HG02798 (cell line): ENCODE results near the gene SAA4.
"Not testable (repeated sequence)": the region's sequence is repeated elsewhere in the genome, so short reads cannot be mapped to it uniquely, and the experiment has no call there.

Experiments used
- ATAC-seq: cut with Tn5 transposase; IDR thresholded peaks from one replicate; pipeline ENCODE4 v1.9.1; 2021; ENCODE audit warnings: mild to moderate bottlenecking; ENCODE audit not compliant: unreplicated experiment, poor library complexity

The SAA4 gene, protein sequence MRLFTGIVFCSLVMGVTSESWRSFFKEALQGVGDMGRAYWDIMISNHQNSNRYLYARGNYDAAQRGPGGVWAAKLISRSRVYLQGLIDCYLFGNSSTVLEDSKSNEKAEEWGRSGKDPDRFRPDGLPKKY

DNA sequence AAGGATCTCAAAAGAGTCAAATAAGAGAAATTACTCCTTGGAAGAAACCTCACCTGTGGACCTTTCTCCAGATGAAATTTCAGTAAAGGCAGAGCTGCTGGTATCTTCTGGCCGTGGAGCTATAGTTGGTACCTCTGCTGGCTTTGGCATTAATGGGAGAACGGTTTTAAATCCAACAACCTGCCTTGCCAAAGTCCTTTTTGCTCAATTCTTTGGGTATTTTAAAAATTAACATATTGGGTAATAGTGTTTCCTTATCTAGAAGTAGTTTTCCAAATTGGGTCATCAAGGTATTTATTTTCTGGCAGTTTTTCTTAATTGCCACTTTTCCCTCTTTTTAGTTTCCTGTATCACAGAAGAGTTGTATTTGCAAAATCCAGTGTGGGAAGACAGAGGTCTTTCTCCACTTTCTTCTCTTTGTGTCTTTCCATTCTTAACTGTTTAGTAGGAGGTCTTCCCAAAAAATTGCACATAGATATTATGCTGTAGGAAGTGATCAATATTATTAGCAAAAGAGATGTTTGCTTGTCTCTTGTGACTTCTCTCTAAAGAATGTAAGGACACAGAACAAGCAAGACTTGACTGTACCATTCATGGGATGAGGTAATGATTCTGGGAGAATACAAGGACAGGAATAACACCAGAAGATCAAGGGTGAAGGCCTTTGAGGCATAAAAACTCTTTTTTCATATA is at the start of gene SAA4:
Gene SAA4, minus strand, starts transcription at position 139 of the 693 bp plus-strand sequence. CDS start 876 bp downstream, outside the sequence.
- ATAC-seq: no peak

DNA sequence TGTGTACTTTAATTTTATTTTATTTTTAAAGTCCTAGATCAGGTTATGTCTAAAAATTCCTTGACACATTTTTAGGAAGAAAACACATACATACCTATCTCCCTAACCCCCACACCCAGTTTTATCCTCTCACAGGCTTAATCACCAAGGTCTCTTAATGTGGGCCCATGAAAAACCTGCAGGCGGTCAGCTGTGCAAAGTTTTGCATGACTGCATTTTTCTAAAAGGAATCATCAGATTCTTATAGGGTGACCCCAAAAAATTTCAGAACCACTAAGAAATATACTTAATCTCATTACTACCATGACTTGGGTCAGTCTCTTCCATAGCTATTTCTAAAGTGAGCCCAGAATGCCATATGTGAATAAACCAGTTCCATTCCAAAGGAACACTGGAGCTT is 49.2 kb upstream of the SAA4 start:
- no peak for ATAC-seq

GRCh38 chr11:18282626-18283025 is 46.0 kb upstream of the SAA4 start:
- ATAC-seq: no peak

DNA sequence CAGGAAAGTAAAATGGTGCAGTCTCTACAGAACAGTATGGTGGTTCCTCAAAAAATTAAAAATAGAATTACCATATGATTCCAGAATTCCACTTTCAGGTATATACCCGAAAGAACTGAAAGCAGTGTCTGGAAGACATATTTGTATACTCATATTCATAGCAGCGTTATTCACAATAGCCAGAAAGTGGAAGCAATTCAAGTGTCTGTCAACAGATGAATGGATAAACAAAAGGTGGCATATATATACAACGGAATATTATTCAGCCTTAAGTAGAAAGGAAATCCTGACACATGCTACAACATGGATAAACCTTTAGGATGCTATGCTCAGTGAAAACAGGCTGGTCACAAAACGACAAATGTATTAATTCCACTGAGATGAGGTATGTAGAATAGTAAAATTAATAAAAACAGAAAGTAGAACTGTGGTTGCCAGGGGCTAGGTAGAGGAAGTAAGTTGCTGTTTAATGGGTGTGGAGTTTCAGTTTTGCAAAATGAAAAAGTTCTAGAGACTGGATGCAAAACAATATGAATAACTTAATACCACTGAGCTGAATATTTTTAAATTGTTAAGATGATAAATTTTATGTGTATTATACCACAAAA is 43.9 kb upstream of the SAA4 start:
- peak; percentile 92 for ATAC-seq

GRCh38 chr11:18277565-18278271 is 41.1 kb upstream of the SAA4 start:
- ATAC-seq: no peak

DNA sequence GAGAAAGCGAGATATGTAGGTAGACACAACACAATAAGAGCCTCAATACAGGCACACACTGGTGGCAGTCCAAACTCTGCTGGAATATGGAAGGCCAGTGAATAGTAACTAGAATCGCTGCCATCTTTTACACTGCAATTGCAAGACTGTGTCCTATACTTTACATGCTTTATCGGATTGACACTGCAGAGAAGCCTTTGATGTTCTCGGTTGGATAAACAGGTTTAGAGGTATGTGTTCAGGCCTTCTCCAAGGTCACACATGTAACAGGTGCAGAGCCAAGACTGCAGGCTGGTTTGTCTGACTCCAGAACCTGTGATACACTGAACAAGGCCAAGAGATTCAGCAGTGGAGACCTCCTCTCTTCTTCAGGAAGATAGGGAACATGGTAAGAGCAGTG is 34.6 kb upstream of the SAA4 start:
- no peak for ATAC-seq

GRCh38 chr11:18270102-18270501 is 33.5 kb upstream of the SAA4 start:
- ATAC-seq: no peak

- ATAC-seq: not testable (repeated sequence)
Measured at GRCh38 chr11:18269252-18269651, 32.6 kb upstream of the SAA4 start.

DNA sequence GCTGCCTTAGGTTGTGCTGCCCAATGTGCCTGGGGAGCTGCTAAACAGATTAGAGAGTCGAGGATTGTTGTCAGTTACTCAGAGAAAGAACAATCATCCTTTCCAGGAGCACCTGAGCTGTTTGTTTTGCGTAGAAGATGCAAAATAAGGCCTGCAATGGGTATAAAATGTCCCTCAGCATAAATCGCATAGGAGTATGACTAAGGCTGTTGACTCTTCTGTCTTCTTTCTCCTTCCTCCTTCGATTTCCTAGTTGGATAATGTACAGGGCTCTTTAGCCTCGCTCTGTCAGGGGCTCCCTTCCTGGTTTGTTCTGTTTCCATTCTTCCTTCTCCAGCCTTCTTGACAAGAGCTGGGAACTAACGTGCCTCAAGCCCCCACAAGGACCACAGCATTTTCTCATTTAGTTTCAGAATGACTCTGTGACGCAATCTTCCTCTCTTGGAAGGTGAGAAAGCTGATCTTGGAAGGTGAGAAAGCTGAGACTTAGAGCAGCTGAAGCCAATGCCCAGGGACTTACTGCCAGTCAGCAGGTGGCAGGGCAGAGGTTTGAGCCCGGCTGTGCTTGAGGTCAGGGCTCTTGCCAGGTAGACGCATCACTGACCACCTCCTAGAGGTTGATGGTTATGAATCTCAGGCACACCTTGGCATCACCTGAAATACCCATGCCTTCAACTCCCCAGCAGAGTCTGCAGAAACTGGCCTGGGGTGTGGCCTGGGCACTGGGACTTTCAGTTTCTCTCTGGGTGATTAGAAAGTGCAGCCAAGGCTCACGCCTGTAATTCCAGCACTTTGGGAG is 30.9 kb upstream of the SAA4 start:
- ATAC-seq: peak; percentile 66

DNA sequence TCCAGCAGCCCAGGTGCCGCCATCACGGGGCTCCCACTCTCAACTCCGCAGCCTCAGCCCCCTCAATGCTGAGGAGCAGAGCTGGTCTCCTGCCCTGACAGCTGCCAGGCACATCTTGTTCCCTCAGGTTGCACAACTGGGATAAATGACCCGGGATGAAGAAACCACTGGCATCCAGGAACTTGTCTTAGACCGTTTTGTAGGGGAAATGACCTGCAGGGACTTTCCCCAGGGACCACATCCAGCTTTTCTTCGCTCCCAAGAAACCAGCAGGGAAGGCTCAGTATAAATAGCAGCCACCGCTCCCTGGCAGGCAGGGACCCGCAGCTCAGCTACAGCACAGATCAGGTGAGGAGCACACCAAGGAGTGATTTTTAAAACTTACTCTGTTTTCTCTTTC is 29.3 kb upstream of the SAA4 start, which contains the start of gene SAA1:
Gene SAA1, plus strand, starts transcription at position 316 of the 400 bp plus-strand sequence. CDS start 624 bp downstream, outside the sequence.
- ATAC-seq: no peak

- no peak for ATAC-seq
Measured at GRCh38 chr11:18264677-18265555, 28.3 kb upstream of the SAA4 start.

- ATAC-seq: no peak
Measured at GRCh38 chr11:18264035-18264434, 27.4 kb upstream of the SAA4 start.

- not testable (repeated sequence) for ATAC-seq
Measured at GRCh38 chr11:18262681-18263350, 26.2 kb upstream of the SAA4 start.

- ATAC-seq: no peak
Measured at GRCh38 chr11:18261721-18262120, 25.1 kb upstream of the SAA4 start.

DNA sequence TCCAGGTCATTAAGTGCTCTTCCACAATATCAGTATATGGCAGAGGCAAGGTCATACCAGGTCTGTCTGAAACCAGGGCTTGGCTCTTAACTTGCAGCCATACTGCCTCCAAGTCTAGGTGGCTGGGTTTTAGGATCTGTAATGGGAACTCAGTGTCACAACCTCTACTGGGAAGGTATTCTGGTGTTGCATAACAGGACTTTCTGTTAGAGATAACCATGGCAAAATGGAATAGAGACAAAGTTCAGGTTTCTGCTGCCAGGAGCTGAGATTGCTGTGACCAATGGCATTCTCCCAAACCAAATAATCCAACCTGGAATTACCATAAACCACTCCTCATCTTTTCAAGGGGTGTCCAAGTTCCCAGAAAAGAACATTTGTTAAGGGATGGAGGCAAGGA is 22.7 kb upstream of the SAA4 start:
- no peak for ATAC-seq

DNA sequence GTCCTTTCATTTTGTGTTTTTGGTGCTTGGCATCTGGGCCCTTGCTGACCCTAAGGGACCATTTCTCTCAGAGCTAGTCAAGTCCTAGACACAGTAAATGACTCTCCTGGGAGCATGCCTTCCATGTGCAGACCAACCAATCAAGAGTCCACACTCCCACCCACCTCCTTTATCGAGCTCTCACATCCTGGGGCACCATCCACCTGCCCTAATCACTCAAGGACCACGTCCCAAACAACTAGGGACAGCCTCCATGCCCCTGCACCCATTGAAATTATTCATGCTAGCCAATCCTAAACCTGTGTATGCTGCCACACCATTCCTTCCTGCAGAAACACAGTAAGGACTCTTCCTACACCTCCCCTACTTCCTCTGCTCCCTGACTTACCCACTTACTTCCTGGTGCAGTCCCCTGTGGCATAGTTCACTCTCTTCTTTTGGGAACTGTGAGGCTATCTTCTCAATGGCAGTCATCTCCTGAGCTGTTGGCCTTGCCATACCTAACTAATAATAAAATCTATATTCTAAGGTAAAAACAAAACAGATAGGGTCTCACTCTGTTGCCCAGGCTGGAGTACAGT is 18.3 kb upstream of the SAA4 start:
- ATAC-seq: no peak

- no peak for ATAC-seq
Measured at GRCh38 chr11:18253778-18254338, 17.3 kb upstream of the SAA4 start.

DNA sequence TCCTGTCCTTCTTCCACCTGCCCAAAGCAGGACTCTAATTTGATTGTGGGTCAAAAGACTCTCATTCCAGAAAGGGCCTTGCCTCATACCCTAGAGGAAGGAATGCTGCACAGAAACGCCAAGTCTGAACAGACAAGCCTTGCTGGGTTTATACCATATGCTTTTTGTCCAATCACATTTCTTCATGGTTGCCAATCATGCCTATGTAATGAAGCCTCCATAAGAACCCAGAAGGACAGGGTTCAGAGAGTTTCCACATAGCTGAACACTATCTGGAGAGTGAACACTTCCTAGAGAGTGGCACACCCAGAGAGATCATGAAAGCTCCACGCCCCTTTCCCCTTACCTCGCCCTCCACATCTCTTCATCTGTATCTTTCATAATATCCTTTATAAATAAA is 16.6 kb upstream of the SAA4 start:
- ATAC-seq: no peak
